ENCODE data around the gene EFCAB11. TPM values are rescaled to one million over a fixed set of nuclear protein-coding genes. Genes with fewer than 3 reads are reported as not detected.

The EFCAB11 gene
- polyA plus RNA-seq, 2 donors: 6.2 to 6.3 TPM

- Histone ChIP-seq H3K27ac (ENCODE audit: low read depth in 2 of 2, low read length in 1 of 2) (no peak overlapping the region), H3K27me3 (ENCODE audit: control insufficient read depth in 1 of 2, insufficient read depth in 2 of 2, low read length in 2 of 2) (no peaks in the 10 kb centered on the region), H3K4me3 (ENCODE audit: low read depth in 1 of 2, low read length in 2 of 2) (no peak overlapping the region), H3K4me1 (ENCODE audit: control insufficient read depth in 2 of 2, insufficient read depth in 2 of 2, low read length in 1 of 2) (no peaks in the 10 kb centered on the region), H3K9me3 (ENCODE audit: control insufficient read depth in 2 of 2, insufficient read depth in 1 of 2, low read depth in 1 of 2, low read length in 1 of 2) (no peaks in the 10 kb centered on the region), H3K36me3 (ENCODE audit: control insufficient read depth in 2 of 2, insufficient read depth in 2 of 2, low read length in 1 of 2) (no peaks in the 10 kb centered on the region)
- WGBS, 2 donors: 79 to 94% methylated on average over 3 of the region's 3 CpGs
Measured at GRCh38 chr14:89842837-89843236, 111.7 kb downstream of the EFCAB11 start.

- Histone ChIP-seq H3K36me3 (ENCODE audit: control insufficient read depth in 2 of 2, insufficient read depth in 2 of 2, low read length in 1 of 2) (no peaks in the 10 kb centered on the region), H3K9me3 (ENCODE audit: control insufficient read depth in 2 of 2, insufficient read depth in 1 of 2, low read depth in 1 of 2, low read length in 1 of 2) (no peaks in the 10 kb centered on the region), H3K27ac (ENCODE audit: low read depth in 2 of 2, low read length in 1 of 2) (no peak overlapping the region), H3K4me3 (ENCODE audit: low read depth in 1 of 2, low read length in 2 of 2) (no peak overlapping the region), H3K27me3 (ENCODE audit: control insufficient read depth in 1 of 2, insufficient read depth in 2 of 2, low read length in 2 of 2) (no peaks in the 10 kb centered on the region), H3K4me1 (ENCODE audit: control insufficient read depth in 2 of 2, insufficient read depth in 2 of 2, low read length in 1 of 2) (no peaks in the 10 kb centered on the region)
- 96 to 97% methylated on average over 6 of the region's 6 CpGs for WGBS, 2 donors
Measured at GRCh38 chr14:89841851-89842250, 112.7 kb downstream of the EFCAB11 start.

- Histone ChIP-seq H3K36me3 (ENCODE audit: control insufficient read depth in 2 of 2, insufficient read depth in 2 of 2, low read length in 1 of 2) (peaks cover 0 to 3% of the 10 kb centered on the region in 2 donors), H3K27ac (ENCODE audit: low read depth in 2 of 2, low read length in 1 of 2) (no peak overlapping the region), H3K9me3 (ENCODE audit: control insufficient read depth in 2 of 2, insufficient read depth in 1 of 2, low read depth in 1 of 2, low read length in 1 of 2) (no peaks in the 10 kb centered on the region), H3K4me3 (ENCODE audit: low read depth in 1 of 2, low read length in 2 of 2) (no peak overlapping the region), H3K27me3 (ENCODE audit: control insufficient read depth in 1 of 2, insufficient read depth in 2 of 2, low read length in 2 of 2) (no peaks in the 10 kb centered on the region), H3K4me1 (ENCODE audit: control insufficient read depth in 2 of 2, insufficient read depth in 2 of 2, low read length in 1 of 2) (no peaks in the 10 kb centered on the region)
- 95 to 98% methylated on average over 7 of the region's 7 CpGs for WGBS, 2 donors
Measured at GRCh38 chr14:89836830-89837469, 117.6 kb downstream of the EFCAB11 start.

GRCh38 chr14:89833661-89834060 lies 120.9 kb downstream of the EFCAB11 start:
- peaks cover 0 to 3% of the 10 kb centered on the region in 2 donors for H3K36me3 ChIP-seq (ENCODE audit: control insufficient read depth in 2 of 2, insufficient read depth in 2 of 2, low read length in 1 of 2)
- H3K4me1 ChIP-seq (ENCODE audit: control insufficient read depth in 2 of 2, insufficient read depth in 2 of 2, low read length in 1 of 2): no peaks in the 10 kb centered on the region
- no peak overlapping the region for H3K4me3 ChIP-seq (ENCODE audit: low read depth in 1 of 2, low read length in 2 of 2)
- no peak overlapping the region for H3K27ac ChIP-seq (ENCODE audit: low read depth in 2 of 2, low read length in 1 of 2)
- no peaks in the 10 kb centered on the region for H3K27me3 ChIP-seq (ENCODE audit: control insufficient read depth in 1 of 2, insufficient read depth in 2 of 2, low read length in 2 of 2)
- no peaks in the 10 kb centered on the region for H3K9me3 ChIP-seq (ENCODE audit: control insufficient read depth in 2 of 2, insufficient read depth in 1 of 2, low read depth in 1 of 2, low read length in 1 of 2)

GRCh38 chr14:89833120-89833532 lies 121.4 kb downstream of the EFCAB11 start:
- no peaks in the 10 kb centered on the region for H3K4me1 ChIP-seq (ENCODE audit: control insufficient read depth in 2 of 2, insufficient read depth in 2 of 2, low read length in 1 of 2)
- H3K36me3 ChIP-seq (ENCODE audit: control insufficient read depth in 2 of 2, insufficient read depth in 2 of 2, low read length in 1 of 2): peaks cover 0 to 3% of the 10 kb centered on the region in 2 donors
- H3K27ac ChIP-seq (ENCODE audit: low read depth in 2 of 2, low read length in 1 of 2): no peak overlapping the region
- no peak overlapping the region for H3K4me3 ChIP-seq (ENCODE audit: low read depth in 1 of 2, low read length in 2 of 2)
- H3K27me3 ChIP-seq (ENCODE audit: control insufficient read depth in 1 of 2, insufficient read depth in 2 of 2, low read length in 2 of 2): no peaks in the 10 kb centered on the region
- H3K9me3 ChIP-seq (ENCODE audit: control insufficient read depth in 2 of 2, insufficient read depth in 1 of 2, low read depth in 1 of 2, low read length in 1 of 2): no peaks in the 10 kb centered on the region
- WGBS, 2 donors: 47 to 51% methylated on average over 3 of the region's 3 CpGs

GRCh38 chr14:89828471-89829165 lies 125.9 kb downstream of the EFCAB11 start:
- H3K36me3 ChIP-seq (ENCODE audit: control insufficient read depth in 2 of 2, insufficient read depth in 2 of 2, low read length in 1 of 2): no peaks in the 10 kb centered on the region
- H3K27me3 ChIP-seq (ENCODE audit: control insufficient read depth in 1 of 2, insufficient read depth in 2 of 2, low read length in 2 of 2): no peaks in the 10 kb centered on the region
- H3K4me1 ChIP-seq (ENCODE audit: control insufficient read depth in 2 of 2, insufficient read depth in 2 of 2, low read length in 1 of 2): no peaks in the 10 kb centered on the region
- H3K4me3 ChIP-seq (ENCODE audit: low read depth in 1 of 2, low read length in 2 of 2): no peak overlapping the region
- no peak overlapping the region for H3K27ac ChIP-seq (ENCODE audit: low read depth in 2 of 2, low read length in 1 of 2)
- WGBS, 2 donors: 77 to 79% methylated on average over 5 of the region's 5 CpGs
- H3K9me3 ChIP-seq (ENCODE audit: control insufficient read depth in 2 of 2, insufficient read depth in 1 of 2, low read depth in 1 of 2, low read length in 1 of 2): no peaks in the 10 kb centered on the region

- no peak overlapping the region for H3K4me3 ChIP-seq (ENCODE audit: low read depth in 1 of 2, low read length in 2 of 2)
- 77 to 79% methylated on average over 7 of the region's 7 CpGs for WGBS, 2 donors
- no peaks in the 10 kb centered on the region for H3K4me1 ChIP-seq (ENCODE audit: control insufficient read depth in 2 of 2, insufficient read depth in 2 of 2, low read length in 1 of 2)
- H3K9me3 ChIP-seq (ENCODE audit: control insufficient read depth in 2 of 2, insufficient read depth in 1 of 2, low read depth in 1 of 2, low read length in 1 of 2): no peaks in the 10 kb centered on the region
- H3K27me3 ChIP-seq (ENCODE audit: control insufficient read depth in 1 of 2, insufficient read depth in 2 of 2, low read length in 2 of 2): no peaks in the 10 kb centered on the region
- H3K36me3 ChIP-seq (ENCODE audit: control insufficient read depth in 2 of 2, insufficient read depth in 2 of 2, low read length in 1 of 2): no peaks in the 10 kb centered on the region
- no peak overlapping the region for H3K27ac ChIP-seq (ENCODE audit: low read depth in 2 of 2, low read length in 1 of 2)
Measured at GRCh38 chr14:89827265-89827664, 127.3 kb downstream of the EFCAB11 start.

GRCh38 chr14:89826596-89826995 lies 127.9 kb downstream of the EFCAB11 start:
- Histone ChIP-seq H3K27ac (ENCODE audit: low read depth in 2 of 2, low read length in 1 of 2) (no peak overlapping the region), H3K4me1 (ENCODE audit: control insufficient read depth in 2 of 2, insufficient read depth in 2 of 2, low read length in 1 of 2) (no peaks in the 10 kb centered on the region), H3K4me3 (ENCODE audit: low read depth in 1 of 2, low read length in 2 of 2) (no peak overlapping the region), H3K9me3 (ENCODE audit: control insufficient read depth in 2 of 2, insufficient read depth in 1 of 2, low read depth in 1 of 2, low read length in 1 of 2) (no peaks in the 10 kb centered on the region), H3K36me3 (ENCODE audit: control insufficient read depth in 2 of 2, insufficient read depth in 2 of 2, low read length in 1 of 2) (no peaks in the 10 kb centered on the region), H3K27me3 (ENCODE audit: control insufficient read depth in 1 of 2, insufficient read depth in 2 of 2, low read length in 2 of 2) (no peaks in the 10 kb centered on the region)
- WGBS, 2 donors: 72 to 79% methylated on average over 3 of the region's 3 CpGs

- no peaks in the 10 kb centered on the region for H3K36me3 ChIP-seq (ENCODE audit: control insufficient read depth in 2 of 2, insufficient read depth in 2 of 2, low read length in 1 of 2)
- 91 to 92% methylated on average over 2 of the region's 2 CpGs for WGBS, 2 donors
- no peak overlapping the region for H3K4me3 ChIP-seq (ENCODE audit: low read depth in 1 of 2, low read length in 2 of 2)
- no peak overlapping the region for H3K27ac ChIP-seq (ENCODE audit: low read depth in 2 of 2, low read length in 1 of 2)
- no peaks in the 10 kb centered on the region for H3K4me1 ChIP-seq (ENCODE audit: control insufficient read depth in 2 of 2, insufficient read depth in 2 of 2, low read length in 1 of 2)
- H3K9me3 ChIP-seq (ENCODE audit: control insufficient read depth in 2 of 2, insufficient read depth in 1 of 2, low read depth in 1 of 2, low read length in 1 of 2): no peaks in the 10 kb centered on the region
- H3K27me3 ChIP-seq (ENCODE audit: control insufficient read depth in 1 of 2, insufficient read depth in 2 of 2, low read length in 2 of 2): no peaks in the 10 kb centered on the region
Measured at GRCh38 chr14:89823743-89824142, 130.8 kb downstream of the EFCAB11 start.

- no peaks in the 10 kb centered on the region for H3K9me3 ChIP-seq (ENCODE audit: control insufficient read depth in 2 of 2, insufficient read depth in 1 of 2, low read depth in 1 of 2, low read length in 1 of 2)
- H3K4me1 ChIP-seq (ENCODE audit: control insufficient read depth in 2 of 2, insufficient read depth in 2 of 2, low read length in 1 of 2): no peaks in the 10 kb centered on the region
- H3K36me3 ChIP-seq (ENCODE audit: control insufficient read depth in 2 of 2, insufficient read depth in 2 of 2, low read length in 1 of 2): no peaks in the 10 kb centered on the region
- H3K4me3 ChIP-seq (ENCODE audit: low read depth in 1 of 2, low read length in 2 of 2): no peak overlapping the region
- H3K27me3 ChIP-seq (ENCODE audit: control insufficient read depth in 1 of 2, insufficient read depth in 2 of 2, low read length in 2 of 2): no peaks in the 10 kb centered on the region
- H3K27ac ChIP-seq (ENCODE audit: low read depth in 2 of 2, low read length in 1 of 2): no peak overlapping the region
- 91 to 92% methylated on average over 11 of the region's 11 CpGs for WGBS, 2 donors
Measured at GRCh38 chr14:89814126-89814525, 140.4 kb downstream of the EFCAB11 start.
